DMS79 (cell line): ENCODE data around the gene PRR19.

Experiments
- DNase-seq: peaks from one replicate; lab custom pipeline; 2025; lab: John Stamatoyannopoulos, UW

Gene PRR19

GRCh38 chr19:42295342-42295741, 6.6 kb upstream of the PRR19 start:
- DNase-seq: no peak

GRCh38 chr19:42295831-42296525, 6.0 kb upstream of the PRR19 start:
- peak; percentile 36 for DNase-seq

- DNase-seq: no peak
Observed at GRCh38 chr19:42297039-42297438, 4.9 kb upstream of the PRR19 start.

GRCh38 chr19:42303101-42303464, 1.2 kb downstream of the PRR19 start:
- peak; percentile 55 for DNase-seq

GRCh38 chr19:42303876-42304275, 1.9 kb downstream of the PRR19 start:
- DNase-seq: no peak

- DNase-seq: no peak
Observed at GRCh38 chr19:42306646-42307045, 4.7 kb downstream of the PRR19 start.

- no peak for DNase-seq
Observed at GRCh38 chr19:42309686-42310085, 7.8 kb downstream of the PRR19 start.

GRCh38 chr19:42311657-42312056, 9.7 kb downstream of the PRR19 start:
- no peak for DNase-seq

GRCh38 chr19:42312370-42312769, 10.4 kb downstream of the PRR19 start:
- no peak for DNase-seq

GRCh38 chr19:42313096-42313839, 11.3 kb downstream of the PRR19 start, which contains the start of gene TMEM145:
TMEM145 (plus strand) TSS chr19:42313309; CDS start chr19:42313377, 68 bp downstream.
- DNase-seq: no peak

- no peak for DNase-seq
Observed at GRCh38 chr19:42313840-42314755, 12.2 kb downstream of the PRR19 start.

- no peak for DNase-seq
Observed at GRCh38 chr19:42315024-42315423, 13.1 kb downstream of the PRR19 start.

- DNase-seq: no peak
Observed at GRCh38 chr19:42316223-42317211, 14.6 kb downstream of the PRR19 start.

- no peak for DNase-seq
Observed at GRCh38 chr19:42317535-42317934, 15.6 kb downstream of the PRR19 start.

- no peak for DNase-seq
Observed at GRCh38 chr19:42322305-42322704, 20.4 kb downstream of the PRR19 start.

- no peak for DNase-seq
Observed at GRCh38 chr19:42323473-42323851, 21.5 kb downstream of the PRR19 start.

GRCh38 chr19:42323852-42324654, 22.1 kb downstream of the PRR19 start:
- DNase-seq: no peak

- no peak for DNase-seq
Observed at GRCh38 chr19:42324655-42325307, 22.8 kb downstream of the PRR19 start.

- DNase-seq: peak; percentile 98
Observed at GRCh38 chr19:42325308-42325895, 23.5 kb downstream of the PRR19 start, which contains the start of gene MEGF8. MEGF8 (plus strand) TSS chr19:42325635; CDS start chr19:42326244, 609 bp downstream.
